RPMI8226 (cell line): ENCODE data around the gene MTMR1.

Experiments
- DNase-seq: peaks from one replicate; pipeline ENCODE4 v3.0.0-alpha.2; 2015

MTMR1 gene

GRCh38 chrX:150697641-150698040 is 4.4 kb downstream of the MTMR1 start:
- DNase-seq = no peak

DNA sequence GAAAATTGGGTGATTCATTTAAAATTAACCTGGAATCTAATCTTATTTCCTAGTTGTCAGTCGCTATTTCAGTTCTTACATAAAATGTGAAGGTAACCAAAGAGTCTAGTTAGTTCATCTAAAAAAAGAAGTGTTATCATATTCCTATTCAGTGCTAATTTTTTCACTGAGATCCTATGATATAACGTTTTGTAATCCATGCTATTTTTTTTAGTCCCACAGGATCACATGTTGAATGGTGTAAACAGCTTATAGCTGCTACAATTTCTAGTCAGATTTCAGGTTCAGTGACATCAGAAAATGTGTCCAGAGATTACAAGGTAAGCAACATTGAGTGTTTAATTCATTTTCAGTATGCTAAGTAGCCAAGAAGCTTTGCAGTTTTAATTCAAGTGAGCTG is 5.8 kb downstream of the MTMR1 start:
- no peak for DNase-seq

GRCh38 chrX:150700107-150700506 is 6.9 kb downstream of the MTMR1 start:
- no peak for DNase-seq

- no peak for DNase-seq
Observed at GRCh38 chrX:150701377-150701776, 8.2 kb downstream of the MTMR1 start.

DNA sequence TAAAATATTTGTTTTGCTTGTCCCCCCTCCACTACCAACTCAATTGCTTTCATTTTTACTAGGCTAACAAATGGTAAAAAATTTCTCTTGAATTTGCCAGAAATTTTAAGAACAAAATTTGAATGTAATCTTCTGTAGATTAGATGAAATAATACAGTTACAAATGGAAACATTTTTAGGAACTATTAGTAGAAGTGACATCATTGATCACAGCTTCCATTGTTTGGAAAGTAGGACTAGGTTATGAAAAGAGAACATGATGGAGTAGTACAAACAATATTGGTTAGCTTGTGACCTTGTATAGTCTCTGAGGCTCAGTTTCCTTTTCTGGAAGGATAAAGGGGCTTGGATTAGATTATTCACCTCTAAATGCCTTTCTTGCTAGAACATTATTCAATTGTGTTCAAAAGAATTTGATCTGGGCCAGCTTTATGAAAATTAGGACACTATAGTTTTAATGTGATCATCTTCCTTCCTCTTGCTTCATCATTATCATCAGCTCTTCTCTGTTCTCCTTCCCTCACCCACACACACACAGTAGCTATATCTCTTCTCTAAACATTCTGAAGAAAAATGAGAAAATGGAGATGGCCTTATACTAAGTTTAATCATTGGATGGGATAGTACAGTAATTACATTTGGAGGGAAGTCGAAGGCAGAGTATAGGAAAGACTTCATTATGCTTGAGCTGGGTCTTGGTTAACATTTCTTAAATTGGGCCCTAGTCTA is 9.9 kb downstream of the MTMR1 start:
- no peak for DNase-seq

DNA sequence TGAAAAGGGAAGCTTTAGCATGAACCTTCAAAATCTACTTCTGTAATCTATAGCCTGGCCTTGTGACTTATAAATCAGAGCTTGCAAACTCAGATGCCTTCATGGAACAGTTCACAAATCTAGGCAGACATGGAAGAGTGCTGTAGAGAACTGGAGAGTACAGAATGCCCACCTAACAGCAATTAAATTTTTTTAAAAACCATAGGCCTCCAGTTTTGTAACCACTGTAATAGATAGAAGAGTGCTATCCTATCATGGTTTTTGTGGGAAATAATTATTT is 10.4 kb downstream of the MTMR1 start:
- no peak for DNase-seq

DNA sequence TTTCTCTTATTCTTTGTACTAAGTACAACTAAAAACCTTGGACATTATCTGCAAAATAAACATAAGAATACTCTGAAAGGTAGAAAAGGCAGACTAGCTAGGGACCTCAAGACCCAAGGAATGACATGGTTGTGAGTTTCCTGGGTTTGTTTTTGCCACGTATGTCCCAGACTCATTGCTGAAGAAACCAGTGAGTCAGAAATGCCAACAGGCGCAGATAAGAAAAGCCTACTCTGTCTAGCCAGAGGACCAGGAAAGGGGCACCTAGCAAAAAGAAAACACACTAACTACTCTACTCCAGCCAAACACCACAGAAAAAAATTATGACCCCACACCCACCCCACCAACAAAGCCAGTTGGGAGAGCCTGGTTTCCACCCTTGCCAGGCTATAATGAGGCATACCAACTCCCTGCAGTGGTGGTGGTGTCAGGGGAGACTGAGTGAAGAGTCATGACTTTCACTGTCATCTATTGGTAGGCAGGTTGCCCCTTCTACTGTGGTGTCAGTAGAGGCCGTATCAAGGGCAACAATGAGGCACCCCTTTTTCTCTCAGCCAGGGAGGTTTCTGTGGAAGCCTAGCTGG is 10.9 kb downstream of the MTMR1 start:
- no peak for DNase-seq

- no peak for DNase-seq
Observed at GRCh38 chrX:150712619-150713018, 19.4 kb downstream of the MTMR1 start.

GRCh38 chrX:150715184-150715583 is 22.0 kb downstream of the MTMR1 start:
- DNase-seq = no peak

GRCh38 chrX:150719621-150720020 is 26.4 kb downstream of the MTMR1 start:
- DNase-seq = no peak

DNA sequence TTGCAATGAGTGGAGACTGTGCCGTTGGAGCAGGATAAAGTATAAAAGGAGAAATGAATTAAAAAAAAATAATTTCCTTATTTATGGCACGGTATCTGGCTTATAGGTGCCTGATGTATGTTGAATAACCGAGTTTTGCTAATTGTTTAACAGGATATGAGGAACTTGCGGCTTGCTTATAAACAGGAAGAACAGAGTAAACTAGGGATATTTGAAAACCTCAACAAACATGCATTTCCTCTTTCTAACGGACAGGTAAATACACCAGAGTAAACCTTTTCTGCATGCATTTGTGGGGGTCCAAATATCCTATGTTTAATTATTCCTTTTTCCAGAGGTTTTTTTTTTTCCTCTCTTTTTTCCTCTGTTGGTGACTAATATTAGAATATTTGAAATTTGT is 36.8 kb downstream of the MTMR1 start:
- DNase-seq = no peak

DNA sequence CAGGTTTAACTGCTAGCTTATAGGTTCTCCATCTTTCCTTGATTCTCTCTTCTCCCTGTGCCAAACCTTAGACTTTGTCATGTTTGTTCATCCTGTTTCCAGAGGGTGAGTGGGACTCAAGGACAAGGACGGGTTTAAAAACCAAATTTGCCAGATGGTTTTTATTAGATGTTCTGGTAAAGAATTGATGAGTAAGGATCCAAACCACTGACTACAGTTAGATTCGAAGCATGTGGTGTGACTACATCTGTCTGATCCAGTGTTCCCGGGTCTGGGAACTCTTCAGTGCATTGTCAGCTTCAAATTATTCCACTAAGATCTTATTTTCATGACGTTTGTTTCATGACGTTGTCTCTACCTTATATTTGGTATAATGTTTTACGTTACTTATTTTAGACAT is 37.5 kb downstream of the MTMR1 start:
- DNase-seq = no peak

- no peak for DNase-seq
Observed at GRCh38 chrX:150731795-150732194, 38.6 kb downstream of the MTMR1 start.

GRCh38 chrX:150736475-150736874 is 43.3 kb downstream of the MTMR1 start:
- DNase-seq = no peak

DNA sequence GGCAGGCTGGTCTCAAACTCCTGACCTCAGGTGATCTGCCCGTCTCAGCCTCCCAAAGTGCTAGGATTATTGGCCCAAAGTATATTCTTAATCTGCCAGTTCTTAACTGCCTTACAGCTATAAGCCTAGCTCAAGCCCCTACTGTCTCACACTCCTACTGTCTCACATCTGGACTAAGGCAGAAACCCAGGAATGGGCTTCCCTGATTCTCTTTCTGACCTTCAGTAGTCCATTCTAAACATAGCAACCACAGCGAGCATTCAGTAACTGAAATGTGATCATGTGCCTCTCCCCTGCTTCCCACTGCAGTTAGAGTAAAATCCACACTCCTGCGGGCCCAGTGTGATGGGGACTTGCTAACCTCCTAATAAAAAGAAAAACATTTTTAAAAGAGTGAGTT is 58.9 kb downstream of the MTMR1 start:
- no peak for DNase-seq

- no peak for DNase-seq
Observed at GRCh38 chrX:150753357-150753756, 60.2 kb downstream of the MTMR1 start.

DNA sequence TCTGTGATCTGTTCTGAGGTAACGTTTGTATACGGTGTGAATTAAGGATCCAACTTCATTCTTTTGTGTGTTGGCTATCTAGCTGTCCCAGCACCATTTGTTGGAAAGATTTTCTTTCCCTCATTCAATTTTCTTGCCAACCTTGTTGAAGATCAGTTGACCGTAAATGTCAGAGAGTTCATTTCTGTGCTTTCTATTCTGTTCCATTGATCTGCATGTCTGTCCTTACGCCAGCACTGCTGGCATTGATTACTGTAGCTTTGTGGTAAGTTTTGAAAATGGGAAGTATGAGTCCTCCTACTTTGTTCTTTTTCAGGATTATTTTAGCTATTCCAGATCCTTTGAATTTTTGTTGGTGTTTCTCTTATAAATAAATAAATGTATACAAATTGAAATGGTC is 60.8 kb downstream of the MTMR1 start:
- no peak for DNase-seq

DNA sequence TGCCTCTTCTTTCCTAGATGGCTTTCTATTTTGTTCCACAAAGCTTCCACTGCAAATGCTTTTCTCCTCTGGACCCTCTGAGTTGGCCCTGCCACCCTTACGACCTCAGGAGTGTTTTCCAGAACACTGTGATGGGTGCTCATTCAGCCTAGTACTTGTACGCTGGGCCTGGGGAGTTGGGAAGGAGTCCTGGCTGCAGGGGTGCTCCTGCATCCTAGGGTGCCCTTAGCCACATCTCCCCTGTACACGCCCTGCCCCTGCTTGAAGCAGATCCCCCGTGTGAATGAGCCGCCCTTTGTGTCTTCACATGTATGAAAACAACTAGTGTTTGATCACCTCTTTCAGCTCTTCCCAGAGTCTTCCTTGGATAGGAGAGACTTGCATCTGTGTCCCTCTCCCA is 64.2 kb downstream of the MTMR1 start:
- DNase-seq = no peak

GRCh38 chrX:150759568-150760416 is 66.6 kb downstream of the MTMR1 start:
- no peak for DNase-seq

GRCh38 chrX:150761176-150761818 is 68.1 kb downstream of the MTMR1 start:
- no peak for DNase-seq

GRCh38 chrX:150761819-150762216 is 68.6 kb downstream of the MTMR1 start:
- DNase-seq = no peak

DNA sequence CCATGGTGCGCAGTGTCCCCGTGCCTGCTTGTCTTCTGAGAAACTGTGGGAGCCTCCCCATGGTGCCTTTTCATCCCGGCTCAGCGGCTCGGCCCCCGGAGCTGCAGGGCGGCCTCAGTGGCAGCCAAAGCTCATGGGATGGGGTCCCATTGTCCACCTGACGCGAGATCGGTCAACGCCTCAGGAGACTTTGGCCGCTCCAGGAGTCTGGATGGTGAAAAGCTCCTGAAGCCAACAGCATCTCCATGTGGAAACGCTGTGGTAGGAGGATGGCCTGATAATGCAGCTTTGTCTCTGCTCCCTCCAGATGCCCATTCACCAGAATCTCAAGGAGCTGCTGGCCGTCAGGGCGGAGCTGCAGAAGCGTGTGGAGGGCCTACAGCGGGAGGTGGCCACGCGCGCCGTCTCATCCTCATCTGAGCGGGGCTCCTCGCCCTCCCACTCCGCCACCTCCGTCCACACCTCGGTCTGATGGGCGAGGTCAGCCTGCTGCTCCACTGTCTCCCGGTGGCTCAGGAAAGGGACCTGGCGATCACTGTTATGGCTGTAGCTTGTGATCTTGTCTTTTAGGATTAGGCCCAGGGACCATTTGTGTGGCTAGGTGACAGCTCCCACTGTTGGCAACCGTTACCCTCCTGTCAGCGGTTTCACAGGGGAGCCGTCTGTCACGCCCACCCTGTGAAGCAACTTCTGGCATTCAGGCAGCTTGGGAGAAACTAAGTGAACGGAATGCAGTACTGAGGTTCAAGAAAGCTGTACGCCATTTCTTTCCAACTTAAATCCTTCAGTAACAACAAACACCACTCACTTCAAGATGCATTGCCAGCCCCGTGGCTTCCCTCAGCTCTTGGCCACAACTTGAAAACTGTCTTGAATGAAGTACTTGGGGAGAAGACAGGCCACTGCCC is 69.3 kb downstream of the MTMR1 start:
- DNase-seq = no peak

GRCh38 chrX:150763303-150763797 is 70.2 kb downstream of the MTMR1 start:
- DNase-seq = no peak
